NCI-H1436 (cell line): ENCODE results near the gene AIP.
A peak's percentile ranks its signal among the peaks of the same experiment; 100 is the strongest.
"Not testable (repeated sequence)": the region's sequence is repeated elsewhere in the genome, so short reads cannot be mapped to it uniquely, and the experiment has no call there.

Experiments
- DNase-seq: peaks from one replicate; lab custom pipeline; 2025; lab: John Stamatoyannopoulos, UW

AIP gene

DNA sequence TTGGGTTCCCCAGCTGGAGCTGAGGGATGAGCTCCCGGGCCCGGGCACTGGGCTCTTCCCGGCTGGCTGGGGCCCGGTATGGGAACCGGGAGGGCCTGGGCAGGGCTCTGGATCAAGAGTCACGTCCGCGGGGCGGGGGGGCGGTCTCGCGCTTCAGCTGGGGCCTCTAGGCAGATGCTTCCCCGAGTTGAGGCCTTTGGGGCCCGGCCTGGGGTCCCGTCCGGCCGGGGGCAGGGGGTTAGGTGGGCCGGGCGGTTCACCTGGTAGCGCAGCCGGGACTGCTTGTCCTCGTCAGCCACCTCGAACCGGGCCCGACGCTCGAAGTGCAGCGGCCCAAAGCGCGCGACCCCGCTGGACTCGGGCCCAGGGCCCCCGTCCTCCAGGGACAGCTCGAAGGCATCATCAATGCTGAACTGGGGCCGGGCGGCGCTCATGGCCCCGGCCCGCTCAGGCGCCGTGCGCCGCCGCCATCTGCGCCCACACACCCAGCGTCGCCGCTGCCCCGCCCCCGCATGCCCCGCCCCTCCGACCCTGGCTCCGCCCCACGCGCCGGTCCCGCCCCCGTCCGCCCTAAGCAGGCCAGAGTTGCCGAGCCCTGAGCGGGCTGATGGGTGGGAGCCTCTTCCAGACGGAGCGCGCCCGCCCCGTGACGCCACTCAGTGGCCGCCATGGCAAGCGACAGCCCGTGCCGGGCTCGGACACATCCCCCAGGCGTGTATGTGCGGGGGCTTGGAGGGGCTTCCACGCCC, 13.9 kb upstream of the AIP start, which contains the start of gene TMEM134:
Gene TMEM134 (minus strand): TSS at position 493 of the 749 bp plus-strand sequence. CDS start 59 bp downstream, at position 434.
- DNase-seq, result peak; percentile 92

DNA sequence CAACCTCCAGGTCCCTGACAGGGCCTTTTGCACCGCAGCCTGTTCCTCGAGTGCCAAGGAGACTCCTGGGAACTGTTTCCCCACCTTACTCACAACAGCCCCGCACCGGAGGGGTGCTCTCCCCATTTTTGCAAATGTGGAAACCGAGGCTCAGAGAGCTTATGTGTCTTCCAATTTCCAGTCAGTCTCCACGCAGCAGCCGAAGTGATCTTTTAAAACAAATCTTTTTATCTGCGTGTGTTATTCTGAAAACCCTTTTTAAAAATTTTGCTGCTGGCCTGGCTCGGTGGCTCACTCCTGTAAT, 13.4 kb upstream of the AIP start:
- no peak for DNase-seq

DNA sequence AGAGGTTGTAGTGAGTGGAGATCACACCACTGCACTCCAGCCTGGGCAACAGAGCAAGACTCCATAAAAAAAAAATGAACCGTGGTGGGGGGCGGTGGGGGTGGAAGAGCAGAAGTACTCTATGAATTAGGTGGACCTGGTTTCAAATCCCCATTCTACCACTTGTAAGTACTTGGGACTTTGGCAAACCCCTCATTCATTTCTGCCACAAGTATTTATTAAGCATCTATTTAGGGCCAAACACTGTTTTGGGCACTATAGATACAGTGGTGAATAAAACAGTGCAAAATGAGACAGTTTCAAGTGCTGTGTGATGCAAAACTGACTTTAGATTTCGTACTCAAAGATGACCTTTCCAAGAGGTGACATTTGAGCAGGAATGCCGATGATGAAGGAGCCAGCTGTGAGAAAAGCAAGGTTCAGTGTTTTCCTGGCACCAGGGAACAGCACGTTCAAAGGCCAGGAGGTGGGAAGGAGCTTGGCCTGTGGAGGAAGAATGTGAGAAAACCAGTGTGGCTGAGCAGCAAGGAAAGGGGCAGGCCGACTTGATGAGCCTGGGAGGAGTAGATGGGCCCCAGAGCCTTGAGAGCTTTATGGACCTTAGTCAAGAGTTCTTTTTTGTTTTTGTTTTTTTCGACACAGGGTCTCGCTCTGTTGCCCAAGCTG, 12.4 kb upstream of the AIP start:
- DNase-seq, result no peak

DNA sequence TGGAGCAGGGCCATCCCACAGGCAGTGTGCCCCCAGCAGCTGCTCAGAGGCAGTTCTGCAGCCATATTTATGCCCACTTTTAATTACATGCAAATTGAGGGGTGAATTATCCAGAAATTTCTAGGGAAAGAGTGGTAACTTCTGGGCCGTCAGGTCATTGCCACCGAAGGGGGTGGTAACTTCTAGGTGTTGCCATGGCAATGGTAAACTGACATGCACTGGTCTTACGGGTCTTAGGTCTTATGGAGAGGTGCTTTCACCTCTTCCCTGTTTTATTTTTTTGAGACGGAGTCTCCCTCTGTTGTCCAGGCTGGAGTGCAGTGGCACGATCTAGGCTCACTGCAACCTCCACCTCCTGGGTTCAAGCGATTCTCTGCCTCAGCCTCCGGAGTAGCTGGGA, 9.9 kb upstream of the AIP start:
- no peak for DNase-seq

- not testable (repeated sequence) for DNase-seq
Measured at GRCh38 chr11:67476692-67477091, 6.1 kb upstream of the AIP start.

- not testable (repeated sequence) for DNase-seq
Measured at GRCh38 chr11:67477344-67478050, 5.3 kb upstream of the AIP start.

DNA sequence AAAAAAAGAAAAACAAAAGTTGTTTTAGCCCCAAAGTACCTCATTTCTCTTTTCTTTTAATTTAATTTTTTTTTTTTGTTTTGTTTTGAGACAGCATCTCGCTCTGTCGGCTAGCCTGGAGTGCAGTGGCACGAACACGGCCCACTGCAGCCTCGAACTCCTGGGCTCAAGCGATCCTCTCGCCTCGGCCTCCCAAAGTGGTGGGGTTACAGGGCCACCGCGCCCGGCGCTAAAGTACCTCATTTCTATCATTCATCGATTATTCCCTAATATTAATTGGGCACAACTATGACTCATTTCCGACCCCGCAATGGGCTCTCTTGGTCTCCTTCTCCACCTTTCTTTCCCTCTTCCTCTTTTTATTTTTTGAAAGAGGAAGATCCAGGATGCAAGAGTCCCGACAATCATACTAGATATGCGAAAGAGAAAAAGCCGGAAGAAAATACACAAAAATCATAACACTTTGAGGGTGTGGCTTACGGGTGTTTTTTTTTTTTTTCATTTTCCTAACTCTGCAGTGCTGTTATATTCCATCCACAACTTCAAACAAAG, 475 bp upstream of the AIP start:
- no peak for DNase-seq

- DNase-seq, result no peak
Measured at GRCh38 chr11:67483831-67484665, 1.2 kb downstream of the AIP start.

GRCh38 chr11:67484847-67485311, 2.1 kb downstream of the AIP start:
- no peak for DNase-seq

GRCh38 chr11:67485873-67486361, 3.1 kb downstream of the AIP start:
- DNase-seq, result not testable (repeated sequence)

- no peak for DNase-seq
Measured at GRCh38 chr11:67486481-67487195, 3.8 kb downstream of the AIP start.

- no peak for DNase-seq
Measured at GRCh38 chr11:67489203-67489884, 6.5 kb downstream of the AIP start.

DNA sequence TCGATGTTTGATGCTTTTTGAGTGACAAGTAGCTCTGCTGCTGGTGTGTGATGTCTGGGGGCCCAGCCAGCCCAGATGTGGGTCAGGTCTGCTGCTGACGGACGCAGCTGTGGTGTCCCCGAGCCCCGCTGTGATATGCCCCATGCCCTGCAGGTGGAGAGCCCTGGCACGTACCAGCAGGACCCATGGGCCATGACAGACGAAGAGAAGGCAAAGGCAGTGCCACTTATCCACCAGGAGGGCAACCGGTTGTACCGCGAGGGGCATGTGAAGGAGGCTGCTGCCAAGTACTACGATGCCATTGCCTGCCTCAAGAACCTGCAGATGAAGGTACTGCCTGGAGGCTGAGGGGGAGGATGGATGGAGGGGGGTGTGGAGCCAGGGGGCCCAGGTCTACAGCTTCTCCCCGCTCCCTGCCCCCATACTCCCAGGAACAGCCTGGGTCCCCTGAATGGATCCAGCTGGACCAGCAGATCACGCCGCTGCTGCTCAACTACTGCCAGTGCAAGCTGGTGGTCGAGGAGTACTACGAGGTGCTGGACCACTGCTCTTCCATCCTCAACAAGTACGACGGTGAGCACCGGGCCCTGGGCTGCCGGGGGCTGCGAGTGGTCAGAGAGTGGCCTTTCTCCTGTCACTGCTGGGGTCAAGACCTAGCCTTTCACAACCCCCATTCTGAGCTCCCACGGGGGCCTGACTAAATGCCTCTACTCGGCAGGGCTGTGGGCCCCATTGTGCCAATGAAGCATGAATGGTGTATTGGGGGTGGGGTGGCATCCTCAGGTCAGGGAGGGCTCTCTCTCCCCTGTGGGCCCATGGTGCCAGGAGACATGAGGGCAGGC, 7.3 kb downstream of the AIP start:
- no peak for DNase-seq

GRCh38 chr11:67490727-67491065, 7.9 kb downstream of the AIP start:
- DNase-seq, result no peak

DNA sequence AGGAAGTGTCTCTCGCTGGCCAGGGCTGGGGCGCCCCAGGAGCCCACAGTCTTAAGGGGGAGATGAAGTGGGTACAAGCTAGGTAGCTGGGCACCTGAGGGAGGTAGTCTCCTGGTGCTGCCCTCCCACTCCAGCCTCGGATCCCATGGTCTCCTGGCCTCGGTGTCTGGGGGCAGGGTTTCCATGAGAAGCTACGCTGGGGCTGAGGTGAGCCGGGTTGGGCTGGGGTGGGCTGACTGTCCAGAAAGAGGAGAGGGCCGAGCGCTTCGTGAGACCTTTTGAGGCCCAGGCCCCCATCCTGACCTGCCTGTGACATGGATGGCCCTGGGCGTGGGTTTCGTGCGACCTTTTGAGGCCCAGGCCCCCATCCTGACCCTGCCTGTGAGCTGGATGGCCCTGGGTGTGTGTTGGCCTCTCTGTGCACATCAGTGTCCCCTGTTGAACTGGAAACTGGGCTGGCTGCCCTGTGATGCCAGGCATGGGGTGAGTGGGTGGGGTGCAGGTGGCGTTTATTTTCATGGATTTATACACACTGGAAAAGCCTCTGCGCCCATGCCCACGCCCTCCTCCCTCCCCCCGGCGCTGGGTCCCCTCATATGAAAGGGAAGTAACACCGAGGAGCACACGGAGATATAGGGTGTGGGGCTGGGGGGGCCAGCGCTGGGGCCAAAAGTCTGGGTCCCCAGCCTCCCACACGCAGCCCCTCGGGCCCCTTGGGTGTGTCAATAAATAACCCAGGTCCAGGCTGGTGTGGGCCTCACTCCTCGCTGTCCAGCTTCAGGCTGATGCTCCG, 8.6 kb downstream of the AIP start:
- DNase-seq, result no peak

DNA sequence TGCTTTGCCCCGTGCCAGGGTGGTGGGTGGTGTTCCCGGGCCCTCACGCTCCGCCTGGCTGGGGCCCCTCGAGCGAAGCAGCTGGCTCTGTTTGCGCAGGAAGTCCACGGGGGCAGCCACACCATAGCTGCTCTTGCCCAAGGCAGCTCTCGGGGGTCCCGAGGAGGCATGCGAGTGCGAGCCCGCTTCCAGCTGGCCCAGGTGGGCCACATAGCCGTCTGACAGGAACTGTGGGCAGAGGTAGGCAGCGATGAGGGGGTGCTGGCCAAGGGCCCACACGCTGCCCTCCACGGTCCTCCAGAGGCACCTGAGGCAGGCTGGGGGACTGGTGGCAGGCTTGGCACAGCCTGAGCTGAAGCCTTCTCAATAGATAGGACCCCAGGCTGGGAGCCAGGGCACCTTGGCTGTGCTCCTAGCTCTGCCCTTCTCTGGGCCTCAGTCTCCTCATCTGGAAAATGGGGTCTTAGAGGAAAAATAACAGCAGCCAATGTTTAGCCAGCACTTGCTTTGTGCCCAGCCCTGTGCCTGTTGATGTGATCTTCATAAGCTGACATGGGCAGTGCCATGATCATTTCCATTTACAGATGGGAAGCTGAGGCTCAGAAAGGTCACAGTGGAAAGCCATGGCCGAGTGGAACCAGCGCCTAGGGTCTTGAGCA, 9.4 kb downstream of the AIP start:
- DNase-seq, result no peak

DNA sequence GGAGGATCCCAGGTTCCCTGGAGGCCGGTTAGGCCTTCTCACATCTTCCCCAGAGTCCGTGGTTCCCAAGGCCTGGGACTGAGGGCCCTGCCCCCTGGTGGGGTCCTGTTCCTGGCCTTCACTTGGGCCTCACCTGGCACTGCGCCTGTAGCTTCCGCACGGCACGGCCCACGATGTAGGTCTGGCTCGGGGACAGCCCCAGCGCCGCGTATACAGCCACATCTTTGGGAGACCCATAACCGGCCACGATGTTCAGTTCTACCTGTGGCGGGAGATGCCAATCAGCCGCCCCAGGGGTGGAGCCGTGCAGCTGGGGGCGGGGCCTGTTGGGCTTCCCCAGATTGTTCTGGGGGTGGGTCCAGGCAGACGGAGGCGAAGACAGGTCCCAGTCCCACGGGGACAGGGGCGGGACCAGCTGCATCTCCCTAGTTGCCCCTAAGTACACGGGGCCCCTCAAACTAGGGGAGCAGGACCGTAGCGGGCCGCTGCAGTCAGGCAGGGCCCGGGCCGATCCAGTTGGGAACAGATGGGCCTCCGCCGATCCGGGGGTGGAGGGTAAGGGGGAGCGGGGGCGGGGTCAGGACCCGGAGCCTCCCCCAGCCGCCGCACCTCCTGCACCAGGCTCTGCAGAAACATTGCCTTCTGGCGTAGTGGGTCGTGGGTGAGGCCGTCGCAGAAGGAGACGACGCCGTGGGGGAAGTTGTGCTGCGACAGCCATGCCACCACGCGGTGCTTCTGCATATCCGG, 10.1 kb downstream of the AIP start:
- DNase-seq, result no peak
